ENCODE measurements around the gene KRTAP20-1. TPM values are rescaled to one million over a fixed set of nuclear protein-coding genes. Genes with fewer than 3 reads are reported as not detected.

KRTAP20-1 gene, protein sequence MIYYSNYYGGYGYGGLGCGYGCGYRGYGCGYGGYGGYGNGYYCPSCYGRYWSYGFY
- not detected in 2 replicates for total RNA-seq (ENCODE audit: low replicate concordance)
- long read RNA-seq, result 0 reads

DNA sequence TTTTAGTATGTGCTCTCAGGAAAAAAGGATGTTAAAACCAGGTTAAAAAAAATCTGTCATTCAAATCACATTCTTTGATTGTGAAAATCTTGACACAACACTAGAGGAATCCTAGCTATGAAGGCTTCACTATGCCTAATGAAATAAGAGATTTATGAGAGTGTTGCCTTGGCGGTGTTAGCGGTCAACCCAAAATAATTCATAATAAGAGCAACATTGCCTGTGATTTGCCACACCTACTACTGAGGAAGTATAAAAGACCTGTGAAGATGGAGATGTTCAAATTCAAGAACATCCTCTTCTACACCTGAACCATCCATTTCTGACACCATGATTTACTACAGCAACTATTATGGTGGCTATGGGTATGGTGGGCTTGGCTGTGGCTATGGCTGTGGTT is at the start of gene KRTAP20-1:
KRTAP20-1 (plus strand) TSS at position 301 of the 400 bp plus-strand sequence; CDS start at position 331, 30 bp downstream.
- TF ChIP-seq, protein P1, sequence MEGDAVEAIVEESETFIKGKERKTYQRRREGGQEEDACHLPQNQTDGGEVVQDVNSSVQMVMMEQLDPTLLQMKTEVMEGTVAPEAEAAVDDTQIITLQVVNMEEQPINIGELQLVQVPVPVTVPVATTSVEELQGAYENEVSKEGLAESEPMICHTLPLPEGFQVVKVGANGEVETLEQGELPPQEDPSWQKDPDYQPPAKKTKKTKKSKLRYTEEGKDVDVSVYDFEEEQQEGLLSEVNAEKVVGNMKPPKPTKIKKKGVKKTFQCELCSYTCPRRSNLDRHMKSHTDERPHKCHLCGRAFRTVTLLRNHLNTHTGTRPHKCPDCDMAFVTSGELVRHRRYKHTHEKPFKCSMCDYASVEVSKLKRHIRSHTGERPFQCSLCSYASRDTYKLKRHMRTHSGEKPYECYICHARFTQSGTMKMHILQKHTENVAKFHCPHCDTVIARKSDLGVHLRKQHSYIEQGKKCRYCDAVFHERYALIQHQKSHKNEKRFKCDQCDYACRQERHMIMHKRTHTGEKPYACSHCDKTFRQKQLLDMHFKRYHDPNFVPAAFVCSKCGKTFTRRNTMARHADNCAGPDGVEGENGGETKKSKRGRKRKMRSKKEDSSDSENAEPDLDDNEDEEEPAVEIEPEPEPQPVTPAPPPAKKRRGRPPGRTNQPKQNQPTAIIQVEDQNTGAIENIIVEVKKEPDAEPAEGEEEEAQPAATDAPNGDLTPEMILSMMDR (conservative IDR thresholded peaks at IDR 0.05), result no peak
- Mint-ChIP-seq H3K9me3 (no peaks in the 10 kb centered on the region), H3K27ac (no peak within 1 kb of the TSS), H3K36me3 (no peaks in the 10 kb centered on the region), H3K27me3 (no peaks in the 10 kb centered on the region), H3K4me1 (ENCODE audit: unreplicated experiment) (no peaks in the 10 kb centered on the region), H3K4me3 (no peak within 1 kb of the TSS)
- no peak for DNase-seq (ENCODE audit: extremely low spot score, unreplicated experiment)

DNA sequence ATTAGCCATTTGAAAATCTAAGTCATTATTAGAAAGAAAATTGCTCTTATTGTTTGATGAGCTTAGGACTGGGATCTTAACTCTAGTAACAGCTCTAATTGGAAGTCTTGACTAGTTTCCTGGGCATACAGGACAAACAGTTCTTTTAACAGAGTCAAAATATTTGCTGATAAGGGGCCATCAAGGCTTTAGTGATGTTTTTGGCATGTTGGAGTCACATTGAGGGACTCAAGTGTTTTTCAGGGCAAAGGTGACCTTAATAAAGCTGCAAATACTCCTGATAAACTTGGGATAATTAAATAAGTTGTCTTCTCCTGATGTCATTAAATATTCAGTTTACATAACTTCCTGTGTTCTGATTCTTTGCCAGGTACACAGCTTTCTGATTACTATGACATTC is 48.6 kb upstream of the KRTAP20-1 start:
- H3K27ac Mint-ChIP-seq, result no peak overlapping the region
- TF ChIP-seq, protein P1 (conservative IDR thresholded peaks at IDR 0.05), result no peak
- H3K4me3 Mint-ChIP-seq, result no peak overlapping the region
- no peak for DNase-seq (ENCODE audit: extremely low spot score, unreplicated experiment)
- H3K27me3 Mint-ChIP-seq, result no peaks in the 10 kb centered on the region
- no peaks in the 10 kb centered on the region for H3K4me1 Mint-ChIP-seq (ENCODE audit: unreplicated experiment)
- no peaks in the 10 kb centered on the region for H3K9me3 Mint-ChIP-seq
- no peaks in the 10 kb centered on the region for H3K36me3 Mint-ChIP-seq

DNA sequence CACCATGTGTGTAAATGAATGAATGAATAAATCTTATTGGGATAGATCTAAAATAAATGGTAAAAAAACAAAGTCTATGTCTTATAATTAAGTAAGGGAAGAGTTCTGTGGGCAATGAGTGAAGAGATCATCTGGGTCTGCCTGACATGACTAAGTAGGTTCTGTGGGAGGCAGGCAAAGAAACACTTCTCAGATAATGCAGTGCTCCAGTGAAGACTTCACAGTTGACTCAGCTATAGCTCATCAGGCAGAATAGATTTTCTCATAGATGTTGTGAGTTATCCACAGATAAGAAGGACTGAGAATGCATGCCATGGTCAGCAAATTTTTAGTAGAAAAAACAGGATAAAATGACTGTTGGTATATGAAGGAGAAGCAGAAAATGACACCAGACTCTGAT is 38.5 kb upstream of the KRTAP20-1 start:
- Mint-ChIP-seq H3K27me3 (no peaks in the 10 kb centered on the region), H3K4me1 (ENCODE audit: unreplicated experiment) (no peaks in the 10 kb centered on the region)

DNA sequence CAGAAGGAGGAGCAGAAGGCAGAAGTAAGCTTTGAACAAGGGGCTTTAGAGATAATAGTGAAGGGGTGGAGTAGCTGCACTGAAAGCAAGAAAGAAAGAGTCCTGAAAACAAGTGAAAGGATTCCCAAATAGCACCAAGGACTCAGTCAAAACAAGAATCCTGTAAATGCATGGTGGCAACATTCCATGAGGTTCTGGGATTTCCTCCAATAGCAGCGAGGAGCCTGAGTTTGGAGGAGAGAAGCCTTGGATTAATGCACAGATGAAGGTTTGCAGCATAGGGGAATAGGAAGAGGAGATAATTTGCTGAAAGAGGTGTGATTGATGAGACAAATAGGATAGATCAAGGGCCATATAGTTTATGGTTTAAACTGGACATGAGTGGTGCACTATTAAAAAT is 36.9 kb upstream of the KRTAP20-1 start:
- TF ChIP-seq, protein P1 (conservative IDR thresholded peaks at IDR 0.05), result no peak
- no peak overlapping the region for H3K27ac Mint-ChIP-seq
- no peaks in the 10 kb centered on the region for H3K36me3 Mint-ChIP-seq
- DNase-seq (ENCODE audit: extremely low spot score, unreplicated experiment), result no peak
- H3K27me3 Mint-ChIP-seq, result no peaks in the 10 kb centered on the region
- no peak overlapping the region for H3K4me3 Mint-ChIP-seq
- no peaks in the 10 kb centered on the region for H3K4me1 Mint-ChIP-seq (ENCODE audit: unreplicated experiment)
- no peaks in the 10 kb centered on the region for H3K9me3 Mint-ChIP-seq

More for the DNA sequence above, 38.5 kb upstream of the KRTAP20-1 start:
- DNase-seq (ENCODE audit: extremely low spot score, unreplicated experiment), result no peak
- Mint-ChIP-seq H3K4me3 (no peak overlapping the region), H3K27ac (no peak overlapping the region), H3K36me3 (no peaks in the 10 kb centered on the region), H3K9me3 (no peaks in the 10 kb centered on the region)
- TF ChIP-seq, protein P1 (conservative IDR thresholded peaks at IDR 0.05), result no peak

DNA sequence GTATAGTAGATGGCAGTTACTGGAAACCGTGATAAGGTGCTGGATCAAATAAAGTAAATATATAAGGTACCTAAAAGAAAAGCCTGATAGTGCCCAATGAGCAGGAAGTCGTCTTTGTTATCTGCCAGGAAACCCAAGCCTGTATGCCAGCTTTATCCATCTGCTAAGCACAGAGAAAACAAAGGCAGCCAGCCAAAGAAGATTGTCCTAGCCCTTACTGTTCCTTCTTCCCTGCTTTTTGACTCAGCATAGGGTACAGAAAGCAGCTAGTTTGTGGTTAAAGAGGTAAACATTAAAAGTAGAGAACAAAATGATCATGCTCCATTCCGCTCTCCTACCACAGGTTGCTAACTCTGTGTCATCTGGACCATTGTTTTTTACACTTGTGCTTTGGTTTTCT is 36.1 kb upstream of the KRTAP20-1 start:
- TF ChIP-seq, protein P1 (conservative IDR thresholded peaks at IDR 0.05), result no peak
- no peak for DNase-seq (ENCODE audit: extremely low spot score, unreplicated experiment)
- Mint-ChIP-seq H3K4me3 (no peak overlapping the region), H3K27ac (no peak overlapping the region), H3K4me1 (ENCODE audit: unreplicated experiment) (no peaks in the 10 kb centered on the region), H3K36me3 (no peaks in the 10 kb centered on the region), H3K27me3 (no peaks in the 10 kb centered on the region), H3K9me3 (peaks cover 4% of the 10 kb centered on the region)

DNA sequence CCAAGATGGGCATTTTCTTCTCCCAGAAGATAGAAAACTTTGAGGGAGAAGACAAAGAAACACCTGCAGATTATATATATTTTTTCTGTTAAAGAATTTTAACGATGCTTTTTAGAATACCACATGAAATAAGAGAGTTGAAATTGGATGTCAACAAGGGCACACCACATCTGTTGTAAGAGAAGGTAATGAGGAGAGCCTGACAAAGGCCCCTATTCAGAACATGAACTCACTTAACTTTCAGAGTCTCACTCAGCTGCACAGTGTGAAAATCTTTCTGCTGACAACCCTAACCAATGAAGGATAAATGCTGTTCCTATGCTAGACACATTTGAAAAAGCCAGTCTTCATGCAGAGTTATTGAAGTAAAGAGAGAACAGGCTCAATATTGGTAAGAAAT is 33.4 kb upstream of the KRTAP20-1 start:
- DNase-seq (ENCODE audit: extremely low spot score, unreplicated experiment), result no peak
- peaks cover 4% of the 10 kb centered on the region for H3K9me3 Mint-ChIP-seq
- H3K4me1 Mint-ChIP-seq (ENCODE audit: unreplicated experiment), result no peaks in the 10 kb centered on the region
- TF ChIP-seq, protein P1 (conservative IDR thresholded peaks at IDR 0.05), result no peak
- H3K27me3 Mint-ChIP-seq, result no peaks in the 10 kb centered on the region
- H3K4me3 Mint-ChIP-seq, result no peak overlapping the region
- H3K27ac Mint-ChIP-seq, result no peak overlapping the region
- no peaks in the 10 kb centered on the region for H3K36me3 Mint-ChIP-seq

Data from type B pancreatic cell (in vitro differentiated cells).